Activated CD4-positive, alpha-beta T cell treated with anti-CD3 and anti-CD28 coated beads, Interleukin-2, amount 10 ng/mL, durations not matched to agents 7 days and 5 days (primary cell): Measurements from ENCODE around the gene PIR. TPM values are rescaled to one million over a fixed set of nuclear protein-coding genes. Genes with fewer than 3 reads are reported as not detected.

ENCODE experiments used
- CTCF ChIA-PET: fragments of 350-600 bp; sonication (Branson Sonifier 250); formaldehyde crosslinking; loops from one replicate; lab custom pipeline; 2021; ENCODE audit warnings: antibody characterized with exemption; lab: Charles Lee
- POLR2A ChIA-PET: fragments of 350-600 bp; sonication (Branson Sonifier 250); formaldehyde crosslinking; loops from one replicate; lab custom pipeline; 2021; ENCODE audit warnings: antibody characterized with exemption; lab: Charles Lee
- DNase-seq: peaks from one replicate; pipeline ENCODE4 v3.0.0-alpha.2; 2020
- H3K27ac Mint-ChIP-seq: one replicate; pipeline ENCODE4 v1.8.0; 2021; ENCODE audit warnings: mild to moderate bottlenecking, moderate library complexity, mixed read lengths
- H3K27me3 Mint-ChIP-seq: one replicate; pipeline ENCODE4 v1.8.0; 2021; ENCODE audit warnings: mixed read lengths
- H3K36me3 Mint-ChIP-seq: one replicate; pipeline ENCODE4 v1.8.0; 2021; ENCODE audit warnings: low read depth, mixed read lengths
- H3K4me1 Mint-ChIP-seq: one replicate; pipeline ENCODE4 v1.8.0; 2021; ENCODE audit warnings: mixed read lengths
- H3K4me3 Mint-ChIP-seq: one replicate; pipeline ENCODE4 v1.8.0; 2021; ENCODE audit warnings: mild to moderate bottlenecking, moderate library complexity, mixed read lengths
- H3K9me3 Mint-ChIP-seq: one replicate; pipeline ENCODE4 v1.8.0; 2021; ENCODE audit warnings: mixed read lengths
- total RNA-seq, 2 experiments: library from RNA; stranded (reverse); gene quantifications; one replicate each; pipeline ENCODE4 v1.2.3, GENCODE V29; 2021

The PIR gene
- total RNA-seq, 2 experiments from 2014 or later = 1.3 to 1.7 TPM

DNA sequence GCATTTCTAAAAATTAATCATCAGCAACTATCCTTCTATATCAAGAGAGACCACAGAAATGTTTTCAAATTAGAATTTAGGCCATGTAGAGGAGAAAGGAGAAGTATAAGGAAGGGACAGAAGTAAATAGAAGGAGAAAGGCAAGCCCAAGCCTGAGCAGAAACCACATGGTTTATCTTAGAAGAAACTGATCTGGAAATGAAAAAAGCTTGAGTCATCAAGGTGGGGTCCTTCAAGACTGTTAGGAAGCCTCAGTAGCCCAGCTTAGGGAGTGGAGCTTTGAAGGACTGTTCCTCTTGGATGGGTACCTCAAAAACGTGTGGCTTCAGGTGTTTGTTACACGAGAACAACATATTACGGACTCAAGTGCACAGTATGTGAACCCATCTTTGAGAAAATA, 12.0 kb upstream of the PIR start:
- Mint-ChIP-seq H3K27me3 (peaks cover 18% of the 10 kb centered on the region), H3K9me3 (no peaks in the 10 kb centered on the region), H3K36me3 (no peaks in the 10 kb centered on the region), H3K4me3 (no peak overlapping the region), H3K27ac (no peak overlapping the region), H3K4me1 (no peaks in the 10 kb centered on the region)
- ChIA-PET CTCF (no interaction called here), POLR2A (no interaction called here)
- DNase-seq = no peak

GRCh38 chrX:15504661-15505060, 11.5 kb upstream of the PIR start:
- no peaks in the 10 kb centered on the region for H3K4me1 Mint-ChIP-seq
- ChIA-PET POLR2A (no interaction called here), CTCF (no interaction called here)
- no peaks in the 10 kb centered on the region for H3K36me3 Mint-ChIP-seq
- H3K4me3 Mint-ChIP-seq = no peak overlapping the region
- DNase-seq = no peak
- no peaks in the 10 kb centered on the region for H3K9me3 Mint-ChIP-seq
- H3K27ac Mint-ChIP-seq = no peak overlapping the region
- peaks cover 18% of the 10 kb centered on the region for H3K27me3 Mint-ChIP-seq

- Mint-ChIP-seq H3K9me3 (no peaks in the 10 kb centered on the region), H3K4me1 (no peaks in the 10 kb centered on the region), H3K4me3 (no peak overlapping the region), H3K27ac (no peak overlapping the region), H3K36me3 (no peaks in the 10 kb centered on the region), H3K27me3 (peaks cover 17% of the 10 kb centered on the region)
- ChIA-PET CTCF (no interaction called here), POLR2A (no interaction called here)
- DNase-seq = no peak
Observed at GRCh38 chrX:15501506-15501905, 8.4 kb upstream of the PIR start.

DNA sequence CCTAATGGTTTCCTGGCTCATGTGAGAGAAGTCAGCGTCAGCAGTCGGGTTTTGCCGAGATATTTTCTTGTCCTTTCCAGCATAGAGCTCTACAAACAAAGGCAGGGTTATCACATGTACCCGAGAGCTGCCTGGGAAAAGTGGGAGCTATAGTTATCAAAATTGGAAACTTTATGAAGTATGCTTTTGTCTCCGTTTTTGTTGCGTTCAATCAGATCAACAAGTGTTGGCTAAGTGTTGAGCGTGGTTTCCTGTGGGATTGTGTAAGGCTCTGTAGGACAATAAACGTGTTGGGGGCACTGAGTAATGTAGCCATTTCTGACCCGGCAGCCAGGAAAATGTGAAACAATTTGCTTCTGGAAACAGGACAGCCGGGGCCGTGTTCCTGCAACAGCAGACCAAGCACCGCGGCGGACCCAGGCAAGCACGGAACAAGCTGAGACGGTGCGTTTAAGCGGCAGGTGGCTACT, 7.4 kb upstream of the PIR start, which contains the start of gene BMX:
BMX (plus strand) TSS at position 311 of the 470 bp plus-strand sequence. CDS start 7,547 bp downstream, outside the sequence.
- ChIA-PET POLR2A (no interaction called here), CTCF (no interaction called here)
- Mint-ChIP-seq H3K27ac (no peak within 1 kb of the TSS), H3K27me3 (peaks cover 15% of the 10 kb centered on the region), H3K36me3 (no peaks in the 10 kb centered on the region), H3K4me3 (no peak within 1 kb of the TSS), H3K9me3 (no peaks in the 10 kb centered on the region), H3K4me1 (no peaks in the 10 kb centered on the region)
- DNase-seq = no peak

GRCh38 chrX:15499976-15500375, 6.8 kb upstream of the PIR start:
- peaks cover 15% of the 10 kb centered on the region for H3K27me3 Mint-ChIP-seq
- no peak for DNase-seq

GRCh38 chrX:15498741-15499140, 5.6 kb upstream of the PIR start:
- Mint-ChIP-seq H3K9me3 (no peaks in the 10 kb centered on the region), H3K27ac (no peak overlapping the region), H3K36me3 (no peaks in the 10 kb centered on the region), H3K4me3 (no peak overlapping the region), H3K27me3 (peaks cover 15% of the 10 kb centered on the region), H3K4me1 (peaks cover 1% of the 10 kb centered on the region)
- POLR2A ChIA-PET = no interaction called here
- DNase-seq = no peak
- CTCF ChIA-PET = interaction anchor here (0.6 kb wide), 1 partner anchor 1184 kb away, joined by 3 read pairs; no protein-coding TSS in a partner anchor

More at GRCh38 chrX:15499976-15500375, 6.8 kb upstream of the PIR start:
- ChIA-PET CTCF (no interaction called here), POLR2A (no interaction called here)
- Mint-ChIP-seq H3K9me3 (no peaks in the 10 kb centered on the region), H3K4me3 (no peak overlapping the region), H3K27ac (no peak overlapping the region), H3K36me3 (no peaks in the 10 kb centered on the region), H3K4me1 (no peaks in the 10 kb centered on the region)

DNA sequence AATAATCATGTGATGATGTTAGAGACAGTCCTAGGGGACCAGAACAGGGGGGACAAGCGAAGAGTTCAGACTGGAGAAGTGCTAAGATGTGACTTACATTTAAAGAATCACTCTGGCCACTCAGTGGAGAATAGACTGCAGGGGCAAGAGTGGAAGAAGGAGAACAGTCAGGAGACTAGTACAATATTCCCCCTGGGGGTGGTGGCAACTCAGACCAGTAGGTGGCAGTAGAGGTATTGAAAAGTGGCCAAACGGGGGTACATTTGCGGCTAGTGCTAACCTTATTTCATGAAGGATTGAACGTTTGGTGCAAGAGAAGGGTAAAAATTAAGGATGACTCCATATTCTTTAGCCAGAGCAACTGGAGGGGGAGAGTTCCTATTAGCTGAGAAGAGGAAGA, 4.7 kb upstream of the PIR start:
- peak; percentile 50 for DNase-seq
- Mint-ChIP-seq H3K4me3 (no peak overlapping the region), H3K27me3 (peaks cover 15% of the 10 kb centered on the region), H3K9me3 (no peaks in the 10 kb centered on the region), H3K36me3 (no peaks in the 10 kb centered on the region), H3K27ac (no peak overlapping the region), H3K4me1 (peaks cover 8% of the 10 kb centered on the region)
- CTCF ChIA-PET = no interaction called here
- POLR2A ChIA-PET = no interaction called here

- Mint-ChIP-seq H3K4me1 (peaks cover 14% of the 10 kb centered on the region), H3K27me3 (peaks cover 9% of the 10 kb centered on the region), H3K4me3 (no peak overlapping the region), H3K27ac (no peak overlapping the region), H3K36me3 (no peaks in the 10 kb centered on the region), H3K9me3 (no peaks in the 10 kb centered on the region)
- CTCF ChIA-PET = no interaction called here
- POLR2A ChIA-PET = no interaction called here
- DNase-seq = no peak
Observed at GRCh38 chrX:15496824-15497223, 3.7 kb upstream of the PIR start.

GRCh38 chrX:15495801-15496200, 2.7 kb upstream of the PIR start:
- Mint-ChIP-seq H3K36me3 (no peaks in the 10 kb centered on the region), H3K27ac (no peak overlapping the region), H3K4me1 (peaks cover 14% of the 10 kb centered on the region), H3K27me3 (peaks cover 9% of the 10 kb centered on the region), H3K9me3 (no peaks in the 10 kb centered on the region), H3K4me3 (no peak overlapping the region)
- no peak for DNase-seq
- ChIA-PET CTCF (interaction anchor here (0.5 kb wide), 1 partner anchor 1625 kb away, joined by 3 read pairs; no protein-coding TSS in a partner anchor), POLR2A (no interaction called here)

GRCh38 chrX:15492469-15492868, 664 bp downstream of the PIR start:
- CTCF ChIA-PET = no interaction called here
- Mint-ChIP-seq H3K27ac (no peak overlapping the region), H3K27me3 (no peaks in the 10 kb centered on the region), H3K4me1 (peaks cover 14% of the 10 kb centered on the region), H3K36me3 (no peaks in the 10 kb centered on the region), H3K4me3 (peak overlapping the region; percentile 76), H3K9me3 (no peaks in the 10 kb centered on the region)
- POLR2A ChIA-PET = no interaction called here
- DNase-seq = no peak

GRCh38 chrX:15483891-15484290, 9.2 kb downstream of the PIR start:
- CTCF ChIA-PET = no interaction called here

DNA sequence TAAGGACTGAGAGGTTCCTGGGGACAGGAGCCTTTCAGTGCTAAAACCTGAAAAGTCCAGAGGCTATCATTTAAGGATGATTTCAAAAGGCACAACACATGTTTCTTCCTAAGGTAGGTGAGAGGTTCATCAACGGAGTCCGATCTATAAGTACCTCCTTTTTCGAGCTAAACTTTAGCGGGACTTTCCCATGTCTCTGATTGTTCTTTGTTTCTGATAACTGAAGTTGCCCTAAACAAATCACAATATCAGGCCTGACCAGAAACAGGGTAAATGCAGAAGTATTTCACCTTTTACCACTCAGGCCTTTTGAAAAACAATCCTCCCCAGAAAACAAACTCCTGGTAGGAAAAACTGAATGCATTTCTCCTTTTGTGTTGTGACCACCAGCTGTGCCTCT, 17.6 kb downstream of the PIR start:
- H3K27me3 Mint-ChIP-seq = no peaks in the 10 kb centered on the region
- no peak overlapping the region for H3K27ac Mint-ChIP-seq
- H3K9me3 Mint-ChIP-seq = no peaks in the 10 kb centered on the region
- H3K4me1 Mint-ChIP-seq = no peaks in the 10 kb centered on the region
- no peaks in the 10 kb centered on the region for H3K36me3 Mint-ChIP-seq
- ChIA-PET POLR2A (interaction anchor here (0.5 kb wide), 1 partner anchor 192 kb away, joined by 3 read pairs; no protein-coding TSS in a partner anchor), CTCF (no interaction called here)
- no peak overlapping the region for H3K4me3 Mint-ChIP-seq
- DNase-seq = no peak

More at GRCh38 chrX:15483891-15484290, 9.2 kb downstream of the PIR start:
- Mint-ChIP-seq H3K27ac (no peak overlapping the region), H3K9me3 (no peaks in the 10 kb centered on the region), H3K4me1 (no peaks in the 10 kb centered on the region), H3K4me3 (no peak overlapping the region), H3K36me3 (no peaks in the 10 kb centered on the region), H3K27me3 (no peaks in the 10 kb centered on the region)
- POLR2A ChIA-PET = no interaction called here
- no peak for DNase-seq

DNA sequence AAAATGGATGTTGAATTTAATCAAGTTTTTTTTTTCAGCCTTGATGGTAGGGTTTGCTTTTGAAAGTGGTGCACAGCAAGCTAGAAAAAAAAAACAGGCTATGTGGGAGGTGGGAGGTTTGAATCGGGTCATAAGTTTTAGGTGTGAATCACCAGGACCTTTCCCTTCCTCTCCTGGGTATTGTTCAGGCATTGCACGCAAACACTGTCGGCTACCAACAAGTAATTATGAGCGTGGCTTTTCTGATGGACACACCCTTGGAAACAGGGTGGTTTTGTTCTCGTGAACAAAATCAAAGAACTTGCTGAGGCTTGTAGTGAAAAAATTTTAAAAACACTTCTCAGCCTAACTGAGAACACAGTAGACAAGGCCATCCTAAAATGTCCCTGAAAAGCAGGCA, 18.1 kb downstream of the PIR start:
- CTCF ChIA-PET = interaction anchor here (0.6 kb wide), 1 partner anchor 1231 kb away, joined by 3 read pairs; no protein-coding TSS in a partner anchor
- no peaks in the 10 kb centered on the region for H3K36me3 Mint-ChIP-seq
- POLR2A ChIA-PET = no interaction called here
- no peaks in the 10 kb centered on the region for H3K27me3 Mint-ChIP-seq
- no peak overlapping the region for H3K27ac Mint-ChIP-seq
- H3K4me1 Mint-ChIP-seq = no peaks in the 10 kb centered on the region
- no peak for DNase-seq
- H3K4me3 Mint-ChIP-seq = no peak overlapping the region
- no peaks in the 10 kb centered on the region for H3K9me3 Mint-ChIP-seq

DNA sequence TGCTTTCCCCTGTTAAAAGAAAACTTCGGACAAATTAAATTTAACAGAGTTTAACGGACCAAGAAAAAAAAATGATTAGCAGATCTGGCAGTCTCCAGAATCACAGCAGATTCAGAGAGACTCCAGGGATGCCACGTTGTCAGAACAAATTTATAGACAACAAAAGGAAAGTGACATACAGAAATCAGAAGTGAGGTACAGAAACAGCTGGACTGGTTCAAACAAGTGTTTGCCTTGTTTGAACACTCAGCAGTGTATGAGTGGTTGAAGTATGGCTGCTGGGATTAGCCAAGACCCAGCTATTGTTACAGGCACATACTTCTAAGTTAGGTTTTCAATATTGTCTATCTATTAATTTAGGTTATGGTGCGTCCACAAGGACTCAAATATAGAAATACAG, 19.1 kb downstream of the PIR start:
- H3K36me3 Mint-ChIP-seq = no peaks in the 10 kb centered on the region
- no peak for DNase-seq
- no peak overlapping the region for H3K4me3 Mint-ChIP-seq
- POLR2A ChIA-PET = no interaction called here
- H3K27ac Mint-ChIP-seq = no peak overlapping the region
- H3K9me3 Mint-ChIP-seq = no peaks in the 10 kb centered on the region
- no peaks in the 10 kb centered on the region for H3K4me1 Mint-ChIP-seq
- H3K27me3 Mint-ChIP-seq = no peaks in the 10 kb centered on the region
- CTCF ChIA-PET = no interaction called here
